H1 (cell line): ENCODE measurements around the gene PAIP2. TPM values are rescaled to one million over a fixed set of nuclear protein-coding genes. Genes with fewer than 3 reads are reported as not detected.

ENCODE experiments used
- CHD7 ChIP-seq: fragments of 300-600 bp; sonication (generic); IDR thresholded peaks from 2 replicates; pipeline ENCODE4 v1.7.1; 2012; ENCODE audit warnings: low read length, moderate library complexity, mild to moderate bottlenecking, inconsistent platforms; ENCODE audit not compliant: insufficient replicate concordance
- E2F6 ChIP-seq: IDR thresholded peaks from 2 replicates; pipeline ENCODE4 v1.6.1; 2012; ENCODE audit warnings: inconsistent platforms
- GABPA ChIP-seq: IDR thresholded peaks from 2 replicates; pipeline ENCODE4 v1.6.1; 2011; ENCODE audit warnings: mild to moderate bottlenecking, low read length, moderate library complexity, borderline replicate concordance; ENCODE audit not compliant: insufficient read depth
- TBP ChIP-seq: IDR thresholded peaks from 2 replicates; pipeline ENCODE4 v1.6.1; 2011; ENCODE audit warnings: low read depth, low read length, improper control_type of control experiment
- polyA plus RNA-seq, 7 experiments: library from polyadenylated mRNA; depleted of rRNA in 3 of 7; stranded (reverse) in 5 of 7; unstranded in 2 of 7; fragments of >200 nt in 5 of 7; fragments of 200-250 nt in 2 of 7; gene quantifications; 1 replicate in 5 of 7; 2 replicates in 1 of 7; 4 replicates in 1 of 7; pipeline versions ENCODE4 v1.2.1 to v1.2.3, GENCODE V29; 2011 to 2013; ENCODE audit warnings: missing spikeins in 2 of 7, mixed read lengths in 2 of 7
- total RNA-seq: library from RNA; stranded (reverse); fragmentation: NEBNext Ultra II Directional; extraction: Animal tissue kit (Norgen Biotek cat#: 25700); gene quantifications from 2 replicates; pipeline ENCODE4 v1.2.1, GENCODE V29; 2021

PAIP2 gene
- total and polyA plus RNA-seq, 2 of the 8 experiments (the other 6 are each of a cell fraction or from before 2014, with no cell fraction given) = 87.6 to 162 TPM

DNA sequence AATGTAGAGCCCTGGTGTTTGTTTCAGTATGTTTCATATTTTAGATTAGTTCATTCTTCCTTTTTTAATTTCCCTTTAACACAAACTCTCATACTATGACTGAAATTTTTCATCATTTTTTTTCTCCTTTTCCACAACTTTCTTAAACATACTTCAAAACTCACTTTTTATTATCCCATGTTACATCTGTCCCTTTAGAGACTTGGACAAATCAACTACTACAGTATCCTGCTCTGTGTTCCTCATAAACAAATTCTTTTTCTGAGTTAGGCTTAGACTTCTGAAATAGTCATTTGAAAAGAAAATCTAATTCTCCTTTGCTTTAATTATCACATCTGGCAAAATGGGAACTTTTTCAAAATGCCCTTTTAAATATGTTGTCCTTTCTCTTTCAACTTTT, 32.9 kb upstream of the PAIP2 start (continued):
- TF ChIP-seq CHD7 (no peak), E2F6 (no peak), TBP (no peak), GABPA (no peak)
